Left lung (tissue), 10 donors: ENCODE measurements around the gene MRC2. TPM values are rescaled to one million over a fixed set of nuclear protein-coding genes. Genes with fewer than 3 reads are reported as not detected.

Experiments used
- ATAC-seq: fragments of 200-7000 bp; cut with Tn5 transposase; one replicate; pipeline ENCODE4 v1.9.1; 2020; ENCODE audit warnings: moderate library complexity
- DNase-seq, 4 donors: peaks; one replicate each; pipeline ENCODE4 v3.0.0-alpha.2; 2013 to 2020
- H3K27ac ChIP-seq, 2 donors: fragments of 200-600 bp; sonication (generic) in 1 of 2; one replicate each; pipeline versions ENCODE4 v1.5.0 to v1.8.0; 2020 to 2021
- H3K27me3 ChIP-seq, 2 donors: fragments of 200-600 bp; sonication (generic) in 1 of 2; one replicate each; pipeline versions ENCODE4 v1.5.0 to v1.8.0; 2020 to 2021
- H3K36me3 ChIP-seq, 2 donors: fragments of 200-600 bp; sonication (generic) in 1 of 2; one replicate each; pipeline versions ENCODE4 v1.5.0 to v1.8.0; 2020 to 2021
- H3K4me1 ChIP-seq, 2 donors: fragments of 200-600 bp; one replicate each; pipeline ENCODE4 v1.8.0; 2021
- H3K4me3 ChIP-seq, 2 donors: fragments of 200-600 bp; sonication (generic) in 1 of 2; one replicate each; pipeline versions ENCODE4 v1.5.0 to v1.8.0; 2020 to 2021; ENCODE audit warnings: mild to moderate bottlenecking in 1 of 2
- H3K9me3 ChIP-seq, 2 donors: fragments of 200-600 bp; sonication (generic) in 1 of 2; one replicate each; pipeline versions ENCODE4 v1.5.0 to v1.8.0; 2020 to 2021
- CTCF ChIP-seq, 2 donors: fragments of 200-600 bp; sonication (generic) in 1 of 2; IDR thresholded peaks; one replicate each; pipeline versions ENCODE4 v1.5.0 to v1.8.0; 2021; ENCODE audit warnings: antibody characterized with exemption in 2 of 2
- intact Hi-C, 2 donors: fragments of 100-400 bp; cut with DNase I; formaldehyde crosslinking; loops; one replicate each; pipeline versions ENCODE4 v1.11.2 to v1.14.2; 2022
- polyA plus RNA-seq, 6 donors: library from polyadenylated mRNA; unstranded; fragments of 120-200 nt; gene quantifications; one replicate each; pipeline ENCODE4 v1.2.1, GENCODE V29; 2013; ENCODE audit not compliant: insufficient read length in 6 of 6
- total RNA-seq, 2 donors: library from RNA; stranded (reverse); fragmentation: NEBNext Ultra II Directional; extraction: Animal tissue kit (Norgen Biotek cat#: 25700); gene quantifications; one replicate each; pipeline ENCODE4 v1.2.1, GENCODE V29; 2021
- donor health status: DM: no; HTN: yes; CAD: no.
- donor health status: DM: no; HTN: no; CAD: no.

MRC2 gene
- total and polyA plus RNA-seq, 8 donors = 84.5 to 151 (median 101) TPM

DNA sequence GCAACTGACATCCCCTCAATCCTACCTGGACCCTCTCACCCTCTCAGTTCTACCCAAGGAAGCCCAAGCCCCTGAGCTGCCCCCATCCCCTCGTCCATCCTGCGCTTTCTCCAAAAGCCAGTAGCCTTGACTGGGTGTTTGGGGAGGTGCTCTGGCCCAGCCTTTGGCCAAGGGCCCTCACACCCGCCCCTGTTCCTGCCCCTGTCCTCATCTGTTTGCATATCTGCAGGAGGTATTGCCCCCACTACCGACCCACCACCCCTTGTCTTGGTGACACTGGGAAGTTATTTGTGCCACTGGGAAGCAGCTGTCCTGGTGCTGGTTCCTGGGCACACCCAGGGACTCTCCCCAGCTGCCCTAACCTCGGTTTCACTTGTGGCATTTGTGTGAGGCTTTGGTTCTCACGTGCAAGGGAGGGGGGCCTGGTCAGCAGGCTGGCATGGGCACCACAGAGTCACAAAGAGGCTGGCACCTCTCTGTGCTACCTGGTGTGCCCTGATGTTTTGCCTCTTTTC is 75.3 kb downstream of the MRC2 start:
- intact Hi-C loops = loop anchor here in 1 of 2 donors (2.0 kb wide), 1 partner anchor 266 kb away; no protein-coding TSS in a partner anchor
- no peak overlapping the region for H3K4me3 ChIP-seq
- H3K27me3 ChIP-seq = peaks cover 0 to 17% of the 10 kb centered on the region in 2 donors
- H3K9me3 ChIP-seq = no peaks in the 10 kb centered on the region
- H3K36me3 ChIP-seq = no peaks in the 10 kb centered on the region
- H3K4me1 ChIP-seq = peaks cover 18 to 21% of the 10 kb centered on the region in 2 donors
- ATAC-seq = no peak
- DNase-seq = no peak
- no peak for TF ChIP-seq CTCF (IDR thresholded peaks at IDR 0.05)
- H3K27ac ChIP-seq = no peak overlapping the region

DNA sequence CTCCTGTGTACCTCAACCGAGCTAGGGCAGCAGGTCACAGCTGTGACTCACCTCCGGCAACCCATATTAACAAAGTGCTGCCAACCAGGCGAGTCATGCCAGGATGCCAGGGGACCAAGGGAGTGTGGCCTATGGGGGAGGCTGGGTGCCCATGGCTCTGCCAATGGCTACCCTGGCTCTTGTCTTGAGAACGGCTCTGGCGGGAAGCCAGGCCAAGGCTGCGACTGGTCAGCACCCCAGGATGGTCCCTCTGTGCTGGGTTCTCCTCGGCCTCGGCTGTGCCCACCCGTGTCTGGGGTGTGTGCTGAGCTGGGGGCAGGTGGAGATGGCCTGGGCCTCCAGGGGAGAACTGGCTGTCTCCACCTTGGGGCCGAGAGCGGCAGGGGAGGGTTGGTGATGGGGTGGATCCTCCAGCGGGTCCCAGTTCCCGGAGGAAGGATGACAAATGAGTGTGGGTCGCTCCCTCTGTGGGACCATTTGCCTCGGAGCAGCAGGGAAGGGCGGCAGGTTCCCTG is 75.8 kb downstream of the MRC2 start:
- H3K27me3 ChIP-seq = peaks cover 0 to 17% of the 10 kb centered on the region in 2 donors
- H3K4me1 ChIP-seq = peaks cover 18 to 21% of the 10 kb centered on the region in 2 donors
- ATAC-seq (peak; percentile 75), DNase-seq (peak in 1 of 4 donors; percentile 61)
- intact Hi-C loops = loop anchor here in 1 of 2 donors (2.0 kb wide), 1 partner anchor 265 kb away; no protein-coding TSS in a partner anchor
- H3K36me3 ChIP-seq = no peaks in the 10 kb centered on the region
- no peak overlapping the region for H3K27ac ChIP-seq
- TF ChIP-seq CTCF (IDR thresholded peaks at IDR 0.05) = no peak
- H3K4me3 ChIP-seq = peak overlapping the region; percentile 62
- H3K9me3 ChIP-seq = peaks cover 0 to 2% of the 10 kb centered on the region in 2 donors

GRCh38 chr17:62703776-62704380 is 76.4 kb downstream of the MRC2 start:
- intact Hi-C loops = loop anchor here in 1 of 2 donors (2.0 kb wide), 1 partner anchor 265 kb away; no protein-coding TSS in a partner anchor
- TF ChIP-seq CTCF (IDR thresholded peaks at IDR 0.05) = peak; percentile 84 to 88

DNA sequence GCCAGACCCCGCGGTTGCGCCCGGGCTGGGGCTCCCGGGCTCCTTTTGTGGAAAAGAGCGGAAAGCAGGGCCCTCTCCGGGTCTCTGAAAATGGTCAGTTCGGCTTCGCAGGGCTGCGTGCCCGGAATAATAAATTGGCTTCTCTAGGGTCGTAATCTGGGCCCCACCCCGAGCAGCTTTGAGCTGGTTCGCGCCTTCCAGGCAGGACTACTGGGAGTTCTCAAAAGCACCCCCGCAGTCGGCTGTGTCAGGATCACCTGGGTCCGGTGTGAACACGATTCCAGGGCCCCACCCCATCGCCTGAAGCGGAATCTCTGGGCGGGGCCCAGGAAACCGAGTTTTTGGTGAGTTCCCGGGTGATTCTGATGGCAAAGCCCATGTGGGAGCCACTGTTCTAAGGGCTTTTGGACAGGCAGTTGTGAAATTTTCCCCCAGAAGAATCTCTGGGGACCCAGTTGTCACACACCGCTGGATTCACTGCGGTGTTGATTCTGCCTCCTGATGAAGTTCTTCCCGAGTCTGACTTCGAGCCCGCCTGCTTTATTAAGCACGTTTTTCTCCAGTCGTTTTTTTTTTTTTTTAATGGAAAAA is 77.0 kb downstream of the MRC2 start:
- peak overlapping the region; percentile 71 to 73 for H3K27ac ChIP-seq
- peak overlapping the region; percentile 62 for H3K4me3 ChIP-seq
- DNase-seq (peak in 2 of 4 donors; percentile 47 to 65), ATAC-seq (peak; percentile 62)
- no peaks in the 10 kb centered on the region for H3K36me3 ChIP-seq
- peaks cover 18 to 21% of the 10 kb centered on the region in 2 donors for H3K4me1 ChIP-seq
- H3K27me3 ChIP-seq = peaks cover 0 to 17% of the 10 kb centered on the region in 2 donors
- peaks cover 0 to 7% of the 10 kb centered on the region in 2 donors for H3K9me3 ChIP-seq
- no peak for TF ChIP-seq CTCF (IDR thresholded peaks at IDR 0.05)
- intact Hi-C loops = no loop called here

More at GRCh38 chr17:62703776-62704380, 76.4 kb downstream of the MRC2 start:
- Histone ChIP-seq H3K4me1 (peaks cover 18 to 21% of the 10 kb centered on the region in 2 donors), H3K9me3 (peaks cover 0 to 7% of the 10 kb centered on the region in 2 donors), H3K27me3 (peaks cover 0 to 17% of the 10 kb centered on the region in 2 donors), H3K27ac (peak overlapping the region; percentile 71 to 73), H3K4me3 (peak overlapping the region; percentile 62), H3K36me3 (no peaks in the 10 kb centered on the region)
- ATAC-seq = peak; percentile 96
- DNase-seq = peak; percentile 60 to 98 (median 79)
